Lower leg skin (tissue), 3 donors: ENCODE results near the gene TOX4.

ENCODE experiments used
- POLR2A ChIP-seq, 2 donors: fragments of 450-650 bp; IDR thresholded peaks; one replicate each; pipeline ENCODE4 v1.6.1; 2016 to 2017; ENCODE audit warnings: antibody characterized with exemption in 2 of 2, mild to moderate bottlenecking in 1 of 2, moderate library complexity in 1 of 2
- TF ChIP-seq, protein P1 (sequence below), 3 donors: fragments of 450-650 bp; IDR thresholded peaks; one replicate each; pipeline ENCODE4 v1.5.1; 2016; ENCODE audit warnings: antibody characterized with exemption in 3 of 3, mild to moderate bottlenecking in 3 of 3, moderate library complexity in 2 of 3

DNA sequence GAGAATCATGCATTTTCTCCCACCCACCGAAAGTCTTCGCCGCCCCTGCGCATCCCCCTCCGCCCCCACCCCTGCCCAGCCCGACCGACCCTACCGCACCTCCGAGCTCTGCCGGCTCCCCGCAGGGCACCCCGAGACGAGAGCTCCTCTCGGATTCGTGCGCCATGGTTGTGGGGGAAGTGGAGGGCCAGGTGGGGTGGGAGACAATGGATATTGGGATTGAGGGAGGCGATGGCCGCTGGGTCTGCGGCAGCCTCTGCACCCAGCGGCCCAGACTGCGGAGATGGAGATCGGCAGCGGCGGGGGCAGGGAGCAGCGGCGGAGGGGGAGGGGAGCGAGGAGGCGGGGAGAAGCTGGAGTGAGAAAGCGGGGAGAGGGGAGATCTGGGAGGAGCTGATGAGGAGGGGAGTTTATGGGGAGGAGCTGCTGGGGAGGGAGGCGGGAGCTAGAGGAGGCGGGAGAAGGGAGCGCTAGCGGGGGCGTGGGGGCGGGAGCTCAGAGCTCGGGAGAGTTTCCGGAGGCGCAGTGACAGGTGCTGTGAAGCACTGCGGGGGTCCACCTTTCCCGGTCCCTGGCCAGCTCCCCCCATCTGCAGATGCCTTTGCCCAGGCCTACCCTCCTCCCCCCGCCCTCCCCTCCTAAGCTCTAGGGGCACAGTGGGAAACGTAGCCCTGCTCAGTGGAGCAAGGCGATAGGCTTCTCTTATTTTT is 49.1 kb downstream of the TOX4 start, which contains the start of gene SALL2:
- no peak for TF ChIP-seq POLR2A (IDR thresholded peaks at IDR 0.05)
- TF ChIP-seq, protein P1, sequence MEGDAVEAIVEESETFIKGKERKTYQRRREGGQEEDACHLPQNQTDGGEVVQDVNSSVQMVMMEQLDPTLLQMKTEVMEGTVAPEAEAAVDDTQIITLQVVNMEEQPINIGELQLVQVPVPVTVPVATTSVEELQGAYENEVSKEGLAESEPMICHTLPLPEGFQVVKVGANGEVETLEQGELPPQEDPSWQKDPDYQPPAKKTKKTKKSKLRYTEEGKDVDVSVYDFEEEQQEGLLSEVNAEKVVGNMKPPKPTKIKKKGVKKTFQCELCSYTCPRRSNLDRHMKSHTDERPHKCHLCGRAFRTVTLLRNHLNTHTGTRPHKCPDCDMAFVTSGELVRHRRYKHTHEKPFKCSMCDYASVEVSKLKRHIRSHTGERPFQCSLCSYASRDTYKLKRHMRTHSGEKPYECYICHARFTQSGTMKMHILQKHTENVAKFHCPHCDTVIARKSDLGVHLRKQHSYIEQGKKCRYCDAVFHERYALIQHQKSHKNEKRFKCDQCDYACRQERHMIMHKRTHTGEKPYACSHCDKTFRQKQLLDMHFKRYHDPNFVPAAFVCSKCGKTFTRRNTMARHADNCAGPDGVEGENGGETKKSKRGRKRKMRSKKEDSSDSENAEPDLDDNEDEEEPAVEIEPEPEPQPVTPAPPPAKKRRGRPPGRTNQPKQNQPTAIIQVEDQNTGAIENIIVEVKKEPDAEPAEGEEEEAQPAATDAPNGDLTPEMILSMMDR (IDR thresholded peaks at IDR 0.05), result no peak
